HG03045 (cell line): Measurements from ENCODE around the gene GCLM.
A peak's percentile ranks its signal among the peaks of the same experiment; 100 is the strongest.

Source experiments
- ATAC-seq: cut with Tn5 transposase; IDR thresholded peaks from one replicate; pipeline ENCODE4 v1.9.1; 2021; ENCODE audit warnings: mild to moderate bottlenecking, moderate library complexity; ENCODE audit not compliant: unreplicated experiment

The GCLM gene

DNA sequence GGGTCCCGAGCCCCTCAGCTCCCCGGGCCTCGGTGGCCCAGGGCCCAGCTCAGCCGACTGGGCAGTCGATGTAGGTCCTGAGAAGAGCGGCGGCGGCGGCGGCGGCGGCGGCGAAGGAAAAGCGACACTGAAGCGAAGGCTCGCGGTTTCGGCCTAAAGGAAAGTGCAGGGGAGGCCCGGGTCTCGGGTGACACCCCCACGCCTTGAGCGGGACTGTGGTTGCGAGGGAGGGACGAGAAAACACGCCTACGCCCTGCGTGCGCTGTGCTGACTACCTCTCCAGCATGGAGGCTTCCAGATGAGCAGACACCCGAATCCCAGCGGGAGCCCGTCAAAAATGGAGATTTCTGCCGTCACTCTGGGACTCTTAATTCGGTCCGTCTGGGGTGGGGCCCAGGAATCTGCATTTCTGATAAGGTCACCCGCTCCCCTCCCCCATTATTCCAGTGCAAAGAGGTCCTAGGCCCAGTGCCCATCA, 61.4 kb downstream of the GCLM start:
- peak; percentile 35 for ATAC-seq

DNA sequence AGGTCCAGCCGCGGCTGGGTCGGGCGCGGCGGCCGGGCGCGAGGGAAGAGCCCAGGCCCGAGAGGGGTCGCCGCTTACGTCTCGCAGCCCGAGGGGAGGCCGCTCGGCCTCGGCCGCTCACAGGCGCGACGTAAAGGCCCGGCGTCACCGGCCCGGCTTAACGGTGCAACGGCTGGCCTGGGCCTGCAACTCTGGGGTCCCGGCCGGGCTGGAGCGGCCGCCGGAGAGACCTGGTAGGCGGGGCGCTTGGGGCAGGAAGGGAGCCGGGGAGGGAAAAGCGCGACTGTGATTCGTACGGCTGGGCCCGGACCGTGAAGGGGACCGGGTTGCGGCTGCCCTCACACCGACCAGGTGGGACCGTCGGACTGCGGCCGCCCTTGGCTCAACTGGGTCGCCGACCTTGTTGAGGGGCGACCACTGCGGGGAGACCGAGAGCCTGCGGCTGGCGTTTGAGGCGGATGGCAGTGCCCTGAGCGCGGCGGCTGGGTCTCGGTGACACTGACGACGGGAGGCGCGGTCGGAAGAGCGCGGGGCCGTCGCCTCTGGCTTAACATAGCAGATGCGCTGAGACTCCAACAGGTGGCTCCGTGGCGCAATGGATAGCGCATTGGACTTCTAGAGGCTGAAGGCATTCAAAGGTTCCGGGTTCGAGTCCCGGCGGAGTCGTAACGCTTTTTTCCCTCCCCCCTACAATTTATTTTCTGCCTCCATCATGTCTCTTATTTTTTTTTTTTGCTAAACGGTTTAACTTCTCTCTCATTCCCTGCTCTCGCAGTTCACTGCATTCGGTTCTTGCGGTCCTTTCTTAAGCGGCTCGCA, 62.0 kb downstream of the GCLM start:
- ATAC-seq: peak; percentile 76

DNA sequence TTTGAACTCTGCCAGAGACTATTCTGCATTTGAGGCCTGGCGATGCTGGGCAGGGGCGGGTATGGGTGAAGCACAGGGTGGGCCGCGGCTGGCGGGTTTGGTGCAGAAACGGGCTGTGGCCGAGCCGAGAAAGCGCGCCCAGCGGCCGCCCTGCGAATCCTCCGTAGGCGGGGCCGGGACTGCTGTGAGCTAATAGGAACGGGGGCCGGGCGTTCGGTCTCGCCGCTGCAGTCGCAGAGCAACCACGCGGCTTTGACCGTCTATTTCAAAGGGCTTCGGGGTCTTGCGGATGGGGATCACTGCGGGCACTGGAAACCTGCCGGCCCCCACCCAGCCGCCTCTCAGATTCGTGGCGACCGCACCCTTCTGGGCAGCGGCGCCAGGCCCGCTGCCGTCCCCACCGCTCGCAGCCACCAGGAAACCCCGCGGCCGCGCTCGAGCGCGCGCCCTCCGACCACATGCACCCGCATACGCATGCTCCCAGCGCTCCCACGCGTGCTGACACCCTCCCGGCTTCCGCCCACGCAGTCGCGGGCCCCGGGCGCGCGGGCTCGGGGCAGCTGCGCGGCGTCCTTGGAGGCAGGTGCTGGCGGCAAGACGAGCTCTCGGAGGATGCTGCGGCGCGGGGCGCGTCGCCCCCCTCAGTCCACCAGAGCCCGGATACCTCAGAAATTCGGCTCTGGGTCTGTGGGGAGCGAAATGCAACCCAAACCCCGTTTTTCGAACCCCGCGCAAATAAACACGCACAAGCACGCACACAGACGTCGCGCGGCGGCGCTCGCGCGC, 62.8 kb downstream of the GCLM start:
- peak; percentile 48 for ATAC-seq

DNA sequence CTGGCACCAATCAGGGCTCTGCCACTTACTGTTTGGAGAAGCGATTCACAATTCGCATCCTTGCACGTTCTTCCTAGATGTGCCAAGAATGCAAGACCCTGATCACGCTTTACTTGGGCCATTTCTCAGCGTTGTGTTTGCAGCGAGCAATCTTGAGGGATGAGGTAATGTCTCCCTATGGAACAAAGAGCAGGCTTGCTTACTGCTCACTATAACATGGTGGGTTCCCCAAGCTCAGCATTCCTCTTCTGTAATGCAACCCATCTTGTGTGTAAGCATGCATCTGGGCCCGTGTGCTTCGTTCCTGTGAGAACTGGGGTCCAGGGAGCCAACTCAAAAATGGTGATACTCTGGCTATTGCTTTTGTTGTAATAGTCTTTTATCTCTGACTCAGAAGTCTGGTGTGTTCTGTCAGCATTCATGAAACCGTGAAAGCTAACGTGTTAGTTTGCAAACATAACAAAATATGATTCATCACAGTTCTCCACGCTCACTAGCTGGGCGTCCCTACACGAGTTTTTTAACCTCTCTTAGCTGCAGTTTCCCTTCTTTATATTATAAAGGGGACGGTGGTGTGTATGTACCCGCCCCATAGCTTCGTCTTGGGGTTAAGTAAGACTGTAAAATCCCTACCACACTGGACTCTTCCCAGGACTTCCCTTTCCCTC, 63.6 kb downstream of the GCLM start:
- ATAC-seq: peak; percentile 3

DNA sequence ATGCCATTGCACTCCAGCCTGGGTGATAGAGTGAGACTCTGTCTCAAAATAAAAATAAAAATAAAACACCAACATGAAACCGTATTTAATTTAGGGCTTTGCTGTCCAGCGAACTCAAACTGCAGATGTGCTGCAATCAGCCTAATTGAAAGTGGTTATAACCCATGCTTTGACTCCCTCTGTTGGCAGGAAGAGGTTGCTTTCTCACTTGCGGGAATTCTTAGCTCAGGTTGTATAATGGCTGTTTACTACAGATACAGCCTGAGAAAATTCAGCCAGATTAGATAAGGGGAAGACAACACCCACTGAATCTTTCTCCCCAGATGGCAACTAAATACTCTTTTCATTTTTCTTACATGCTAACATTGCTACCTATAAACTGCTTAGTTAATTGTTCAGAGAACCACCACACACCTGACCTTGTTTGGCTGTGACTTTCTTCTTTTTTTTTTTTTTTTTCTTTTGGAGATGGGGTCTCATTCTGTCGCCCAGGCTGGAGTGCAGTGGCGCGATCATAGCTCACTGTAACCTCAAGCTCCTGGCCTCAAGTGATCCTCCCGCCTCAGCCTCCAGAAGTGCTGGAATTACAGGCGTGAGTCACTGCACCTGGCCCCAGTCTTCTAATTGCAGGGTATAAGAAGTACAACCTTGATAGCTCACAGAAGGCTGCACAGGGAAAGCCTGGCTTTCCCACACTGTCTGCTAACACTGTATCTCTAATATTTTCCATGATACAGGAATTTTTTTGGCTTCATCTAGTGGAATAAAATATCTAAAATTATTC, 64.8 kb downstream of the GCLM start:
- ATAC-seq: no peak

DNA sequence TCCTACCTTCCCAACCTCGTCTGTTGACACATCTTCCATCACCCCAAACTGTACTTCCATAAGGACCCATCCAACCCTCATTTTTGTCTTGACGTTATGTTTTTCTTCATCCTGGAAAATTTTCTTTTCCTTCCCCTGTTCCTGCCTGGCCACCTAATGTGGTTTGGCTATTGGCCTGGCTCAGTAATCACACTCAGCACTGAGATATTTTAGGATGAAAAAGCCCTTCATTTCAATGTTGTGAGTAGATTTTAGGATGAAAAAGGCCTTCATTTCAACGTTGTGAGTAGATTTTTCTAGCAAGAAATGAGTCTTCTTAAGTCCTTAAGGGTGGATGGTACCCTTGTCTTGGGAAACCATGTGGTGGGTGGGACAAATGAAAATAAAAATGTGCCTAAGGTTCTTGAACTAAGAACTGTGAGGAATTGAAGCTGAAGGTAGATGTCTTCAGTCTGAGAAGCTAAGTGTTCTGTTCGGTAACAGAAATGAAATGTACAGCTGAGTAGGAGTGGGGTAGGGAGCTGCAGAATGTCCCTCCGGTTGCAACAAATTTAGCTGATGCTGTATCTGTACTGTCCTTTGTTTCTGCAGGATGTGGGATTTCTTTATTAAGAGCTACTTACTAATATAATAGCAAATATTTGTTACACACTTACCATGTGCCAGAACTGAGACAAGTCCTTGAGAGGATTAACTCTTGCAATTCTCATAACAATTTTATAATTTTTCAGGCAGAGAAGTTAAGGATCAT, 66.3 kb downstream of the GCLM start:
- ATAC-seq: no peak

DNA sequence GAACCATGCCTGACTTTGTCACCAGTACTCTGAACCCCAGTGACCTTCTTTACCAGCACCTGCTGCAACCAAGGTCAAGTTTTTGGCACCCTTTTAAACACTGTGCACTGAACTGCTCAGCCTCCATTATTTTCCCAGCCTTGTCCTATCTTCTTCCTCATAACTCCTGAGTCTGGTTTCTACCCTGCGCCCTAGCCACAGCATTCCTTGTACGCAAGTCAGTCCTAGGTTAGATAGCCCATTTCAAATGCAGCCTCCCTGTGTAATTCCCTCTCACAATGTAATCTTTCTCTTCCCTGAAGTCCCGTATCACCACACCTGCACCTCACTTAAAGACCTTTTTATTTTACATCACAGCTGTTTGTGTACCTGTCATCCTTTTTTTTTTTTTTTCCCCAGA, 67.5 kb downstream of the GCLM start:
- no peak for ATAC-seq

DNA sequence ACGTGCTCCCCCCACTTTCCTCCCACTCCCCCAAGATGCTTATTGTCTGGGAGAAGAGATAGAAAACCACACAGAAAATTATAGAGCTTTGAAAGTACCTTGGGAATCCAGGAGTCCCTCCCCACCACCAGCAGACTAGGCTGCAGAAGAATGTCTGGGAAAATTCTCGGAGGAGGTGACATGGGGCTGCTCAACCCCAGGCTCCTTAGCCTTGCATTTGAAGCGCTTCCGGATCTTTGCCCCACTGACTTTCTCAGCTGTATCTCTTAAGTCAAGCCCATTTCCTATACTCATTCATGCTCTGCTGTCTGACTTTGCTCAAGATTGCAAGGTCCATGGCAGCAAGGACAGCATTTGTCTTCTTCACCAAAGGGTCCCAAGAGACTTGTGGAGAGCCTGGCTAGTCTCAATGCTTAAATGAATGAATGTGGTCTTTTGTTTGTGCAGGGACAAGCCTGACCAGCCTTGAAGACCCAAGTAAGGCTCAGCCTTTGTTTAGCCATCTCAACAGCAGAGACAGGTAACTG, 68.2 kb downstream of the GCLM start:
- no peak for ATAC-seq

DNA sequence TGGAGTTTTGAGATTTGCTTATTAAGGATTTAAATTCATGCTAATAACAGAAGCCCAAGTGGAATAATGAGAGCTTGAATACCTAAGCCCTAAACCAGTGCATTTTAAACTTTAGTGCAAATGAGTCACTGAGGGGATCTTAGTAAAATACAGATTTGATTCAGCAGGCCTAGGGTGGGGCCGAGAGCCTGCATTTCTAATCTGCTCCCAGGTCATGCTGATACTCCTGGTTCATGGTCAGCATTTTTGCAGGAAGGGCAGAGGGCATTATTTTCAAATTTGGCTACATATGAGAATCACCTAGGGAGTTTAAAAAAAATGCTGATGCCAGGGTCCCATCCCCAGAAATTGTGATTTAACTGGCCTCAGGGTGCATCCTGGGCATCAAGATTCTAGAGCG, 69.5 kb downstream of the GCLM start:
- no peak for ATAC-seq

DNA sequence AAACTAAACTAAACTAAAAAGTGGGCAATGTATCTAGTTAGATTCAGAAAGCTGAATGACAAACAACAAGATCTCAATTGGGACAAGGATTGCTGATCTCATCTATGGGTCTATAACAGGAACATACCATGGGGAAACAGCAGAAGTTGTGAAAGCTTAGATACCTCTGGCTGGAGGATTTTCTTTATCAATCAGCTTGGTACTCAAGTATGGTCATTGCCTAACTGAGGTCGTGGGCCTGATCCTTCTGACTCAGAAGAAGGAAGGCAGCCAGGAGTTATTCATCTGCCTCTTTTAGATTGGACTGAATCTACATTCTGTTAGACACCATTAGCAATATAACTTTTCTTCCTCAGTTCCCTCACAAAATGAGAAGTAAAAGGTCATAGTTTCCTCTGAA, 69.9 kb downstream of the GCLM start:
- no peak for ATAC-seq

DNA sequence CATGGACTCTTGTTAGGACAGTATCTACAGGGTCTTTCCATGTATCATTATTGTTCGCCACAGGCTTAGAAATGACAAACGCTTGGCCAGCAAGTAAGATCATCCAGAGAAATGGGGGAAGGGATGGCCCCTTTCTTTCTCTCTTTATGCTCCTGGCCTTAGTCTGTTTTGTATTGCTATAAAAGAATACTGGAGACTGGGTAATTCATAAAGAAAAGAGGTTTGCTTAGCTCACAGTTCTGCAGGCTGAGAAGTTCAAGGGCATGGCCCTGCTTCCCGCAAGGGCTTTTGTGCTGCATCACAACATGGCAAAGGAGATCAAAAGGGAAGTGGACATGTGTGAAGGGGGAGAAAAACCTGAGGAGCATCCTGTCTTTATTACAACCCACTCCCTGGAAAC, 71.3 kb downstream of the GCLM start:
- no peak for ATAC-seq
